Gastrocnemius medialis (tissue), 4 donors: ENCODE results near the gene RNU6-8. TPM values are rescaled to one million over a fixed set of nuclear protein-coding genes. Genes with fewer than 3 reads are reported as not detected.

Experiments
- ATAC-seq, 2 donors: fragments of 150-250 bp; one replicate each; pipeline ENCODE4 v1.9.1; 2016
- DNase-seq, 2 donors: peaks; one replicate each; pipeline ENCODE4 v3.0.0-alpha.2; 2019
- H3K27ac ChIP-seq, 4 donors: fragments of 200-600 bp; sonication (generic); 1 replicate in 1 of 4; 2 replicates in 3 of 4; pipeline ENCODE4 v1.5.1; 2016 to 2018; ENCODE audit warnings: mild to moderate bottlenecking in 2 of 4, moderate library complexity in 1 of 4
- H3K27me3 ChIP-seq, 3 donors: fragments of 200-600 bp; sonication (generic) in 2 of 3; 1 replicate in 1 of 3; 2 replicates in 2 of 3; pipeline versions ENCODE4 v1.5.1 to v1.6.0; 2016 to 2019; ENCODE audit warnings: mild to moderate bottlenecking in 1 of 3, moderate library complexity in 1 of 3
- H3K36me3 ChIP-seq, 2 donors: fragments of 200-600 bp; sonication (generic) in 1 of 2; one replicate each; pipeline ENCODE4 v1.5.1; 2017 to 2018
- H3K4me1 ChIP-seq, 2 donors: fragments of 200-600 bp; sonication (generic) in 1 of 2; one replicate each; pipeline ENCODE4 v1.5.1; 2016 to 2017; ENCODE audit warnings: mild to moderate bottlenecking in 2 of 2
- H3K4me3 ChIP-seq, 4 donors: fragments of 200-600 bp; sonication (generic) in 3 of 4; 1 replicate in 1 of 4; 2 replicates in 3 of 4; pipeline ENCODE4 v1.5.1; 2016 to 2019; ENCODE audit warnings: mild to moderate bottlenecking in 2 of 4
- H3K9me3 ChIP-seq, 3 donors: fragments of 200-600 bp; sonication (generic) in 2 of 3; 1 replicate in 1 of 3; 2 replicates in 2 of 3; pipeline ENCODE4 v1.5.1; 2016 to 2019
- POLR2A ChIP-seq, 2 donors: fragments of 450-650 bp; IDR thresholded peaks; one replicate each; pipeline ENCODE4 v1.6.1; 2017; ENCODE audit warnings: antibody characterized with exemption in 2 of 2, mild to moderate bottlenecking in 2 of 2, moderate library complexity in 2 of 2
- in situ Hi-C, 4 donors: fragments of 200-750 bp; cut with MboI; loops; one replicate each; pipeline versions ENCODE4 v1.15.0 to v1.8.0; 2017; ENCODE audit warnings: low sequenced_read_pairs in 4 of 4
- intact Hi-C: fragments of 100-400 bp; cut with DNase I; formaldehyde crosslinking; loops from one replicate; pipeline ENCODE4 v1.15.1; 2023; ENCODE audit warnings: low total_unique reads
- total RNA-seq, 4 donors: library from RNA; depleted of rRNA; stranded (reverse); fragments of >200 nt; gene quantifications; one replicate each; pipeline versions ENCODE4 v1.1.0 to v1.2.3, GENCODE V29; 2016
- TF ChIP-seq, protein P1 (sequence below), 5 experiments: fragments of 450-650 bp in 3 of 5; fragments of 200-600 bp in 2 of 5; sonication (generic) in 2 of 5; IDR thresholded peaks in 4 of 5; conservative IDR thresholded peaks in 1 of 5; 1 replicate in 4 of 5; 2 replicates in 1 of 5; pipeline ENCODE4 v1.5.1; 2016 to 2019; ENCODE audit warnings: antibody characterized with exemption in 5 of 5, mild to moderate bottlenecking in 3 of 5, moderate library complexity in 3 of 5

RNU6-8 gene
- total RNA-seq, 4 donors from 2014 or later = not detected

DNA sequence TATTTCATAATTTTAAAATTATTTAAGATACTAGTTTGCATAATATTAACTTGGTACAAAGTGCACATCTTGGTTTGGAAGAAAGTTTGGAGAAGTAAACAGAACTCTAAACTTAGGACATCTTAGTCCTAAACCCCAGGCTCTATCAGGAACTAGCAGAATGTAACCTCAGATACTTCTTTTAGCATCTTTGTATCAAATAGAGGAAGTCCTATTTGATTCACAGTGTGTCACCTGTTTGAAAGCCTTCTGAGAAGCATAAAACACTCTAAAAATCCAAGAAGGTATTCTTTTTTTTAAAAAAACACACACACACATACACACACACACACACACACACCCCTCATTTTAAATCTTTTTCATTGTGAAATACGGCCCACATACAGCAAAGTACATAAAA lies 13.3 kb downstream of the RNU6-8 start:
- in situ Hi-C loops (no loop called here), intact Hi-C loops (no loop called here)
- ATAC-seq (no peak), DNase-seq (no peak)
- no peak overlapping the region for H3K4me3 ChIP-seq
- H3K27ac ChIP-seq = no peak overlapping the region
- no peaks in the 10 kb centered on the region for H3K27me3 ChIP-seq
- no peaks in the 10 kb centered on the region for H3K4me1 ChIP-seq
- H3K36me3 ChIP-seq = no peaks in the 10 kb centered on the region
- H3K9me3 ChIP-seq = no peaks in the 10 kb centered on the region
- TF ChIP-seq, protein P1, sequence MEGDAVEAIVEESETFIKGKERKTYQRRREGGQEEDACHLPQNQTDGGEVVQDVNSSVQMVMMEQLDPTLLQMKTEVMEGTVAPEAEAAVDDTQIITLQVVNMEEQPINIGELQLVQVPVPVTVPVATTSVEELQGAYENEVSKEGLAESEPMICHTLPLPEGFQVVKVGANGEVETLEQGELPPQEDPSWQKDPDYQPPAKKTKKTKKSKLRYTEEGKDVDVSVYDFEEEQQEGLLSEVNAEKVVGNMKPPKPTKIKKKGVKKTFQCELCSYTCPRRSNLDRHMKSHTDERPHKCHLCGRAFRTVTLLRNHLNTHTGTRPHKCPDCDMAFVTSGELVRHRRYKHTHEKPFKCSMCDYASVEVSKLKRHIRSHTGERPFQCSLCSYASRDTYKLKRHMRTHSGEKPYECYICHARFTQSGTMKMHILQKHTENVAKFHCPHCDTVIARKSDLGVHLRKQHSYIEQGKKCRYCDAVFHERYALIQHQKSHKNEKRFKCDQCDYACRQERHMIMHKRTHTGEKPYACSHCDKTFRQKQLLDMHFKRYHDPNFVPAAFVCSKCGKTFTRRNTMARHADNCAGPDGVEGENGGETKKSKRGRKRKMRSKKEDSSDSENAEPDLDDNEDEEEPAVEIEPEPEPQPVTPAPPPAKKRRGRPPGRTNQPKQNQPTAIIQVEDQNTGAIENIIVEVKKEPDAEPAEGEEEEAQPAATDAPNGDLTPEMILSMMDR (IDR thresholded peaks at IDR 0.05 in 4 of 5, conservative IDR thresholded peaks at IDR 0.05 in 1 of 5) = no peak
- no peak for TF ChIP-seq POLR2A (IDR thresholded peaks at IDR 0.05)

GRCh38 chr14:32186248-32186647 lies 16.8 kb downstream of the RNU6-8 start:
- TF ChIP-seq POLR2A (IDR thresholded peaks at IDR 0.05) = no peak
- TF ChIP-seq, protein P1 (IDR thresholded peaks at IDR 0.05 in 4 of 5, conservative IDR thresholded peaks at IDR 0.05 in 1 of 5) = no peak
- no peaks in the 10 kb centered on the region for H3K27me3 ChIP-seq
- intact Hi-C loops = no loop called here
- no peaks in the 10 kb centered on the region for H3K36me3 ChIP-seq
- H3K4me1 ChIP-seq = no peaks in the 10 kb centered on the region
- no peak overlapping the region for H3K27ac ChIP-seq
- in situ Hi-C loops = no loop called here
- DNase-seq = no peak
- ATAC-seq = no peak
- H3K4me3 ChIP-seq = no peak overlapping the region
- H3K9me3 ChIP-seq = peaks cover 0 to 3% (median 0%) of the 10 kb centered on the region in 3 donors

DNA sequence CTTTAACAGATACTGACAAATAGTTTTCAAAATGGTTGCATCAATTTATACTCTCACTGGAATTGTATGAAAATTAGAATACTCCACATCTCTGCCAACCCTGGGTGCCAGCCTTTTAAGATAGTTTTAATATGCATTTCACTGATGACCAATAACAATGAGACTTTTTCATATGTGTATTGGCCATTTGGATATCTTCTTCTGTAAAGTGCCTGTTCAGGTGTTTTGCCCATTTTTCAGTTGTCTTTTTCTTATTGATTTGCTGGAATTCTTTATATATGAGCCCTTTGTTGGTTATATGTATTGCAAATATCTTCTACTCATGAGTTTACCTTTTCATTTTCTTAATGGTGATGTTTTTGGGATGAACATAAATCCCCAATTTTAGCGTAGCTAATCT lies 18.0 kb downstream of the RNU6-8 start:
- H3K27ac ChIP-seq = no peak overlapping the region

GRCh38 chr14:32183151-32184058 lies 19.7 kb downstream of the RNU6-8 start:
- Histone ChIP-seq H3K27me3 (no peaks in the 10 kb centered on the region), H3K27ac (no peak overlapping the region), H3K9me3 (peaks cover 0 to 3% (median 0%) of the 10 kb centered on the region in 3 donors), H3K4me1 (no peaks in the 10 kb centered on the region), H3K36me3 (no peaks in the 10 kb centered on the region), H3K4me3 (no peak overlapping the region)
- in situ Hi-C loops (no loop called here), intact Hi-C loops (no loop called here)
- DNase-seq = no peak
- ATAC-seq = no peak
- TF ChIP-seq, protein P1 (IDR thresholded peaks at IDR 0.05 in 4 of 5, conservative IDR thresholded peaks at IDR 0.05 in 1 of 5) = no peak
- TF ChIP-seq POLR2A (IDR thresholded peaks at IDR 0.05) = no peak

More for the DNA sequence above, 18.0 kb downstream of the RNU6-8 start:
- H3K4me1 ChIP-seq = no peaks in the 10 kb centered on the region
- in situ Hi-C loops = no loop called here
- intact Hi-C loops = no loop called here
- no peak for DNase-seq
- TF ChIP-seq, protein P1 (IDR thresholded peaks at IDR 0.05 in 4 of 5, conservative IDR thresholded peaks at IDR 0.05 in 1 of 5) = no peak
- TF ChIP-seq POLR2A (IDR thresholded peaks at IDR 0.05) = no peak
- H3K27me3 ChIP-seq = no peaks in the 10 kb centered on the region
- H3K4me3 ChIP-seq = no peak overlapping the region
- ATAC-seq = no peak
- H3K9me3 ChIP-seq = peaks cover 0 to 3% (median 0%) of the 10 kb centered on the region in 3 donors
- no peaks in the 10 kb centered on the region for H3K36me3 ChIP-seq
